GM10266 (cell line): ENCODE measurements around the gene AKAP6.

ENCODE experiments used
- DNase-seq: peaks from one replicate; pipeline ENCODE4 v3.0.0; 2012; ENCODE audit errors: extremely low spot score
- TF ChIP-seq, protein P1 (sequence below): IDR thresholded peaks from 2 replicates; pipeline ENCODE4 v1.5.1; 2012; ENCODE audit warnings: mild to moderate bottlenecking, low read depth; ENCODE audit not compliant: control insufficient read depth, insufficient read depth; ENCODE audit errors: missing control alignments

AKAP6 gene

DNA sequence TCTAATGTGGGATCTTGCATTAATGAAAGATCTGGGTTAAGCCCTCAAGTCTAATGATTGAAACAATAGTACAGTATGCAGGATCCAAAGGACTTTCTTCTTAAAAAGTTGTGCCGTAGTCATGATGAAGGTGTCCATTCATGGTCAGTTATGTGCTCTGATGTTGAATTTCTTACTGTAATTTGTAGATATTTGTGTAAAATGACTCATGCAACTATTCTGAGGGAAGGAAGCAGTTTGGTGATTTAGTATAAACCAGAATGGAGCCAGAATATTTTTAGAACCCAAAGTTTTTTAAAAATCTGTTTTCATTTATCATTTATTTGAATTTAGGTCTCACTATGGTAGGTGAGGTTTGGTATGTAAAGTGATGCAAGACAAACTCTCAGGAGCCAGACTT lies 151.2 kb downstream of the AKAP6 start:
- TF ChIP-seq, protein P1, sequence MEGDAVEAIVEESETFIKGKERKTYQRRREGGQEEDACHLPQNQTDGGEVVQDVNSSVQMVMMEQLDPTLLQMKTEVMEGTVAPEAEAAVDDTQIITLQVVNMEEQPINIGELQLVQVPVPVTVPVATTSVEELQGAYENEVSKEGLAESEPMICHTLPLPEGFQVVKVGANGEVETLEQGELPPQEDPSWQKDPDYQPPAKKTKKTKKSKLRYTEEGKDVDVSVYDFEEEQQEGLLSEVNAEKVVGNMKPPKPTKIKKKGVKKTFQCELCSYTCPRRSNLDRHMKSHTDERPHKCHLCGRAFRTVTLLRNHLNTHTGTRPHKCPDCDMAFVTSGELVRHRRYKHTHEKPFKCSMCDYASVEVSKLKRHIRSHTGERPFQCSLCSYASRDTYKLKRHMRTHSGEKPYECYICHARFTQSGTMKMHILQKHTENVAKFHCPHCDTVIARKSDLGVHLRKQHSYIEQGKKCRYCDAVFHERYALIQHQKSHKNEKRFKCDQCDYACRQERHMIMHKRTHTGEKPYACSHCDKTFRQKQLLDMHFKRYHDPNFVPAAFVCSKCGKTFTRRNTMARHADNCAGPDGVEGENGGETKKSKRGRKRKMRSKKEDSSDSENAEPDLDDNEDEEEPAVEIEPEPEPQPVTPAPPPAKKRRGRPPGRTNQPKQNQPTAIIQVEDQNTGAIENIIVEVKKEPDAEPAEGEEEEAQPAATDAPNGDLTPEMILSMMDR = no peak
- no peak for DNase-seq

DNA sequence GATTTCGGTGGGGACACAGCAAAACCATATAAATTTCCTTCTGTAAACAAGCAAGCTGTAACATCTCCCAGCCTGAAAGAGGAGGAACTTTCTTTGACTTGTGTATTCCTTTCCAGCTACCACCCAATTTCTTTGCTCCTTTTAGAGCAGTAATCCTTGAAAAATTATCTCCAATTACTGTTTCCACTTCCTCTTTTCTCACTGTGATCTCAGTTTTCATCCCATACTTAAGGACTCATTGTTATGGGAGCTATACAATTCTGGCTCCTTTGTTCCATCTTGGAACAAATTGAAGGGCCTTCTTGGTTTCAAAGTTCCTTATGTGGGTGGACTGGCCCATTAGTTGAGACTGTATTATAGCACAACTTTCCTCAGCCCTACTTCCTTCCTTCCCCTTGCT lies 152.6 kb downstream of the AKAP6 start:
- DNase-seq = no peak
- TF ChIP-seq, protein P1 = no peak

DNA sequence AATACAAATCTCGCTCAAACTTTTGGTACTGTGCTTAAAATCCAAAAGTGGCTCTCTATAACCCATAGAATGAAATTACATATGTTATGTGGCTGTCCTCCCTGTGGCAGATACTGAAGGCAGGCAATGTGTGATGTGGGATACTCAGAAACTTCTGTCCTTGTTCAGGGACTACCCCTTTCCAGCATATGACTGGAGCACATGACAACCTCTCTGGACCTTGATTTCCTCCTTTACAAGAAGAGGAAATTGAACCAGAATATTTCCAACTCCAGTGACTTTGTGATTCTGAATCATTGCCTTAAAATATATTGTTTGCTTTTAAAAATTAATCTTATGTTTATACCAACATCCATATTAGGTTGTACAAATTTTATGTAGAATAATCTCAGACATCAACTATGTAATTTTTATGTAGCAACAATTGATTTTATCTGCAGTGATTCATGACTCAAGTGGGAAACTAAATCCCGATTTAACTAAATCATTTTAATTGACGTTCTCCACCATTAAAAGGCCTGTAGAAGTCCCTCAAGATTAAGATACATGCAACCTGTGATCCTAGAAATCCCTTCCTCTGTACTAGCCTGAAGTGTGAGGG lies 162.4 kb downstream of the AKAP6 start:
- TF ChIP-seq, protein P1 = no peak
- DNase-seq = no peak

DNA sequence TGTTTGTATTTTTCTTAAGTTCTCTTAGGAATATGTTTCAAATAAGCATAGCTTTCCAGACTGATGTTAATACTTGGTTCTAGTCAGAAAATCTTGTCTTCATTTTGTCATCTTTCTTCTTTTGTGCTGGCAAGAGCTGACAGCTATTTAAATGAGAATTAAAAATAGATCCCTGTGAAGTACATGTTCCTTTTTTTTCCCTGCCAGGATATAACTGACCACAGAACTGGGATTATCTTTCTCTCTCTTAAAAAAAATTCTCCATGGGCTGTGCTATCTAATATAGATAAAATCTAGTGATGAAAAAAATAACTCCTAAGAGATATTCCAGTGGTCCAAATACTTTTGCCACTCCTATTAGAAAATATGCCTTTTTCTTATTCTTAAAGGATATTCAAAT lies 163.4 kb downstream of the AKAP6 start:
- TF ChIP-seq, protein P1 = no peak

GRCh38 chr14:32494609-32495434 lies 165.7 kb downstream of the AKAP6 start:
- DNase-seq = no peak
- TF ChIP-seq, protein P1 = no peak

More for the DNA sequence above, 163.4 kb downstream of the AKAP6 start:
- no peak for DNase-seq

GRCh38 chr14:32495435-32495734 lies 166.3 kb downstream of the AKAP6 start:
- no peak for DNase-seq

More at GRCh38 chr14:32495435-32495734, 166.3 kb downstream of the AKAP6 start:
- TF ChIP-seq, protein P1 = no peak
